ENCODE measurements around the gene LY6G6C.

Gene LY6G6C

DNA sequence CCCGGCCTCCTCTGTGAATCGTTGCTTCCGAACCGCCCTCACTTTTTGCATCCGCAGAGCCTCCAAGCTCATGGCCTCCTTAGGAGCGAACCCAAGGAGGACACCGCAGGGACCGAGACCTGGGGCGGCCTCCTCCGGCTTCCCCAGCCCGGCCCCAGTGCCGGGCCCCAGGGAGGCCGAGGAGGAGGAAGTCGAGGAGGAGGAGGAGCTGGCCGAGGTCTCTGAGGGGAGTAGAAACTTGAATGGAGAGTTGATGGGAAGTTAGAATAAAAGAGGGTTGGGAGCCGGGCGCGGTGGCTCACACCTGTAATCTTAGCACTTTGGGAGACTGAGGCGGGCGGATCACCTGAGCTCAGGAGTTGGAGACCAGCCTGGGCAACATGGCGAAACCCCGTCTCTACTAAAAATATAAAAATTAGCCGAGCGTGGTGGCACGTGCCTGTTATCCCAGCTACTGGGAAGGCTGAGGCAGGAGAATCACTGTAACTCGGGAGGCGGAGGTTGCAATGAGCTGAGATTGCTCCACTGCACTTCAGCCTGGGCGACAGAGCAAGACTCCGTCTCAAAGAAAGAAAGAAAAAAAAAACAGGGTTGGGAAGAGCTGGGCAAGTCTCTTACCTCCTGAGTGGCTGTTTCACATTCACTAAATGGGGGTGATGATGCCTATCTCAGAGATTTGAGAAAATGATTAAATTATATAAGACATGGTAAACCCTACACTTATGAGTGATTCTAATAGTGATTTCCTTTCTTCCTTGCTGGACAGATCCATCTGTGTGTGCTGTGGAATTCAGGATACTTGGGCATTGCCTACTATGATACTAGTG, 19.1 kb upstream of the LY6G6C start:
- DNase-seq, result no peak

DNA sequence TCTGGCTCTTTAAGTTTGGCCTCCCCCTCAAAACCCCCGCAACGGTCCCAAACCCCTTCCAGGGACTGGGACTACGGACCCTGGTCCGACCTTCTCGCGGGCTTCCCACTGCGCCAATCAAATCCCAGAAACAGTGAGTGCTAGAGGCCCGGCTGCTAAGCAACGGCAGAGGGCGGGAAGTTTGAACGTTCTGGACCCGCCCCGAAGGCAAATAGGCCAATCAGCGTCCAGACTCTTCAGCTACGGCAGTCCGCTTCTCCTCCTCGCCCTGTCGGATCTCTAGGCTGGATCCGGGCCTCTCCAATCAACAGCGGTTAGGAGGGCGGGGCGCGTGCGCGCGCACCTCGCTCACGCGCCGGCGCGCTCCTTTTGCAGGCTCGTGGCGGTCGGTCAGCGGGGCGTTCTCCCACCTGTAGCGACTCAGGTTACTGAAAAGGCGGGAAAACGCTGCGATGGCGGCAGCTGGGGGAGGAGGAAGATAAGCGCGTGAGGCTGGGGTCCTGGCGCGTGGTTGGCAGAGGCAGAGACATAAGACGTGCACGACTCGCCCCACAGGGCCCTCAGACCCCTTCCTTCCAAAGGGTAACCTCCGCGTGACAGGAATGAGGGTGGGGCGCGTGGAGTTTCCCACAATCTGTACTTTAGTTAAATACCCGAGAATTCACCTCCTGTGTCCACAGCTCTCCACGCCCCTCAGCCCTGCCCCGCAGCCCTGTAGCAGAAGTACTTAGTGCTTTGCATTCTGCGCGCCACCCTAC, 18.3 kb upstream of the LY6G6C start, which contains the start of gene MSH5:
MSH5 (plus strand) TSS at position 367 of the 758 bp plus-strand sequence. CDS start 462 bp downstream, outside the sequence.
- DNase-seq, result peak; percentile 92 to 98

DNA sequence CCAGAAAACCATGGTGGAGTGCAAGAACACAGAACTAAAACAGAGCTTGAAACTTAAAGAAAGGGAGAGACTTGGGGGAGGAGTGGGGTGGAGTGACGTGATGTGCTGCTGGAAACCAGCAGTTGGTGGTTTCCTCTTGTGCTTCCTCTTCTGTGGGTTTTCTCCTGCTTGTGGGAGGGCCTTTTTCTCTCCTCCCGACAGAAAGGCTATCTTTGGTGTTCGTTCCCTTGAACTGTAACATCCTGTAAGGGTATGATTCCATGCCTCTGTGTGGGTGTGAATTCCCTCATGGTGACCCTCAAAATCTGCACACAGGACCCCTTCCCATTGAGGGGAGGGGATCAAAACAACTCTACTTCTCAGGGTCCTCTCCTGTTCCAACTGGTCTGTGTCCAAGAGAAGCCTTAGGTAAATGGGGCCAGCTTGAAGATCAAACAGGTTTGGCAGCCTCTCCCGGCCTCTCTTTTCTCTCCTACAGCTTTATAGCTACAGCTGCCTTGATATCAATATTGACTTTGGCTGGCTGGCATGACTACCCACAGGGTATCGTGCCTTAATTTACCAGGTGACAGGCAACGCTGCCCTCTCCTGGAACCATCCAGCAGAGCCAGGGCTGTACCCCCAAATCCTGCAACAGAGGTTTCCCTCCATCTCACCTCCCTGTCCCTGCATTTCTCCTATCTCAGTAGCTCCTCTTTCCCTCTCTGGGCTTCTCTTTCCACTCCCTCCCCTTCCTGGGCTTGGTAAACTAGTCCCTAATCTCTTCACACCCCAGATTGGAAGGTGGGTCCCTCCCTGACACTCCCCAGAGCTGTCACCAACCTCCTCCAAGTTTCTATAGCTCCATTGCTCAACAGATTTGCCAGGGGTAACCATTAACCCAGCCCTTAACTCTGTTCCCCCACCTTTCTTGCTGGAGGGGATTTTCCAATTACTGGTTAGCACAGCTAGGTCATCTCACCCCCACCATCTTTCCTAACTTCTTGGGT, 16.7 kb upstream of the LY6G6C start:
- DNase-seq, result no peak

DNA sequence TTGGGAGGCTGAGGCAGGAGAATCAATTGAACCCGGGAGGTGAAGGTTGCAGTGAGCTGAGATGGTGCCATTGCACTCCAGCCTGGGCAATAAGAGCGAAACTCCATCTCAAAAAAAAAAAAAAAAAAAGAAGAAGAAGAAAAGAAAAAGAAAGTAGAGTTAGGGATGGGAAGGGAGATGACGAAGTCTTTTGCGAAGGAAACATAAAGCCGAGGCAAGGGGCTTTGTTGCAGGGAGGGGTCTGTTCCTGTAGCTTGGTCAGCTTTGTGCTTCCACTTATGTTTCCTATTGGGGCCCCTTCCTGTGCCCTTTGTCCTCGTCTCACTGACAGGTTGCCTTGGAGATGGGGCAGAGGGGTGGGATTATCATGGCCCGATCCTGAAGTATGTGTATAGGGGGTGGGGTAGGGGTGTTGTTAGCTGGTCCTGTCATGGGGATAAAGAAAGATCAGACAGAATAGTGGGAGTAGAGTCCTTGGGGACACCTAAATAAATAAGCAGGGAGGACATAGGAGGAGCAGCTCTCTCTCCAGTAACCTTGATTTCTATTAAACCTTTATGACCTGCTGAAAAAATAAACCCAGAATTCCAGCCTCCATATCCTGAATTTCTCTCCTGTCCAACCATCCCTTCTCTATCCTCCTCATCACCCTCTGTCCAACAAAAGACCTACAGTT, 15.9 kb upstream of the LY6G6C start:
- no peak for DNase-seq

- DNase-seq, result no peak
Measured at GRCh38 chr6:31736768-31737314, 15.3 kb upstream of the LY6G6C start.

DNA sequence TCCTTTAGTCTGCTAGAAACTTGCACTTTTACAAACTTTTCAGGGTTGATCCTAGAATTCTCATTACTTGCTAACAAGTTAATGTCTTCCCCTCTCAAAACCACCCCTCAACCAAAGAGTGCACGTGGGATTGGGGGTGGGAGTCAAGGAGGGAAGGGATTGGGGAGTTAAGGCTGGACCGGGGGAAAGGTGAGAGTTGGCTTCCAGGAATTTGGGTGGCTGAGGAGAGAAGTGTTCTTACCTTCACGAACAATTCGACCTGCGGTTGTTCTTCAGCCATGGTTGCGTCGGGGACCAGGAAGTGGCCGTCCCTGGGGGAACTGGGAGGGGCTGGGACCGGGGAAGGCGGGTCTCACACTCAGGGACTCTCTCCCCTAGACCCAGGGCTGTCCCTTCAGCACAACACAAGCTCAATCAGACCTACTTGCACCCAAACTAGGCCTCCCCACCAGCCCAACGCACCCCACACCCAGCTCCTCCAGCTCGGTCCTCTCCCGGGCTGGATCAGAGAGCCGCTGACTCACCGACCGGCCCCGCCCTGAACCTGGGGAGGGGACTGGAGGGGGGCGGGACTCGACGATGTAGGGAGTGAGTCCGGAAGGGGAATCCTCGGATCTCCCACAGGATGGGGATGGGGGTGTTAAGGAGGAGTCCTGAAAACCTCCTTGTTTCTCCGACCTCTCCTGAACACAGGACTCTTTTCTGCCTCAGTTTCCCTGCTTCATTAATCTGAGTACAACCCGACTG, 14.6 kb upstream of the LY6G6C start, which contains the start of gene CLIC1:
CLIC1 (minus strand) TSS at position 510 of the 747 bp plus-strand sequence; CDS start at position 280, 230 bp downstream.
- peak; percentile 51 to 71 for DNase-seq

DNA sequence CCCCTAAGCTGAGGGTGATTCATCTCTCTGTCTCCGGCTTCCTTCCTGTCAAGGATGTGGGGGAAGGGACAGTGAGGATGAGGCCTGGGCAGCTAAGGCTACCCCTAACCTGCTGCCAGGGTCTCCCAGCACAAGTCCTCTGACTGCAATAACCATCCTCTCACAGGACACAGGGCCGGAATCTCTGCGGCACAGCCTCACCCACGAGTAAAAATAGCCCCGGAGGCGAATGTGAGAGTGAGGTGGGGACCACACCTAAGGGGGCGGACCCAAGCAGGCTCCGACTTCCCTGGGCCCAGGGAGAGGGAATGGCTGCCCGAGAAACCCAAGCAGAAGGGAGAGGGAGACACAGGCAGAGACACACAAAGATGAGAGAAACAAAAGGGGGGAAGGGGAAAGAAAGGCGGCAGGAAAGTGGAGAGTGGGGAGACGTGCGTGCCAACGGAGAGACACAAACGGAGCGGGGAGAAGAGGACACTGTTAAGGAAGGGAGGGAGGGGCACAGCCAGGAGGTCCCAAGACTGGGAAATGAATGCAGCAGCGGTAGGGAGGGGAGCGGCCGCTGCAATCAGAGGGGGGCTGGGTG, 13.4 kb upstream of the LY6G6C start:
- no peak for DNase-seq

DNA sequence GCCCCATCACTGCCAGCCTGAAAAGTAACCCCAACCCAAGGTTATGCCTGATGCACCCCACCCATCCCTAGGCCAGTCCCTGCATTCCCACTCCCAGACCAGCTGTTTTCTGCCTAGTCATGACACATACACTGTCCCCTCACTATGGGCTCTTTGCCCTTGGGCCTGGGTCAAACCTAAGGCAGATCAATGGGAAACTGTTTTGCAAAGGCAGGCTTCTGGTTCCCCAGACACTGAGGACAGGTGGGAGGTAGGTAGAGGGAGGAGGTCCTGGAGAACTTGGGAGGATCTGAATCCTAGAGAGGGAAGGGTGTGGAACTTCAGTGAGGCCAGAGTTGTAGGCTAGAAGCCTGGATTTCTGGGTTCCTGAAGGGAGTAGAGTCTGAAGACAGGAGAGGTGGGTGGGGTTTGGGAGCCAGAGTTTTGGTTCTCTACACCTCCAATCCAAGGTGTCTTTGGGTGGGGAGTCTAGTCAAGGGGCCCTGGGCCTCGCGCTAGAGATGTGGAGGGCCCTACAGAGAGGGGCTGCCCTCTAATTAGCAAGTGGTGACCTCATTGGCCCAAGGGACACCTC, 12.8 kb upstream of the LY6G6C start:
- no peak for DNase-seq

GRCh38 chr6:31733734-31734133, 12.2 kb upstream of the LY6G6C start:
- DNase-seq, result no peak

GRCh38 chr6:31732029-31732428, 10.5 kb upstream of the LY6G6C start:
- no peak for DNase-seq

- DNase-seq, result no peak
Measured at GRCh38 chr6:31730631-31731086, 9.1 kb upstream of the LY6G6C start.

GRCh38 chr6:31729979-31730630, 8.6 kb upstream of the LY6G6C start:
- DNase-seq, result peak in 1 of 2 experiments; percentile 31

DNA sequence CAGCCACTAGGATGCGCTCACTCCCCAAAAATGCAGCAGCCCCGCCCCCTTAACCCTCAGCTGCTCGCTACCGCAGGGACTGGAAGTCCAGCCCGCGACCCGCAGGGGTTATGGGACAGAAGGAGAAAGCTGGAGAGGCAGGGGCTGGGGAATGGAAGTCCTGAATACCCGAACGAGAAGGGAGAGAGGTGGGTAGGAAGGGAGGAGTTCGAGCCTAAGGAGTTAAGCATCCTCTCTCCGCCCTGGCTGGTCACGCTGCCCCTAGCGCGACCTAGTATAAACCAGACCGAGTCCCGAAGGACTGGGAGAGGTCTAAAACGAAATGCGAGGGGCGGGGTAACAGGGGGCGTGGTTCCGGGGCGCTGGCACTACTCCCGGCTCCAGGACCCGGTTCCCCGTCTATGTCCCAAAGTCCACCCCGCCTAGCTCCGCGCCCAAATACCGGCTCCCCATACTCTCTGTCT, 8.0 kb upstream of the LY6G6C start:
- DNase-seq, result peak; percentile 59 to 63

- DNase-seq, result no peak
Measured at GRCh38 chr6:31728767-31729514, 7.4 kb upstream of the LY6G6C start, which contains the start of gene DDAH2. TSS of gene DDAH2 (minus strand) at chr6:31729299. CDS start at chr6:31729161, 138 bp downstream.

GRCh38 chr6:31727717-31728671, 6.4 kb upstream of the LY6G6C start:
- no peak for DNase-seq

DNA sequence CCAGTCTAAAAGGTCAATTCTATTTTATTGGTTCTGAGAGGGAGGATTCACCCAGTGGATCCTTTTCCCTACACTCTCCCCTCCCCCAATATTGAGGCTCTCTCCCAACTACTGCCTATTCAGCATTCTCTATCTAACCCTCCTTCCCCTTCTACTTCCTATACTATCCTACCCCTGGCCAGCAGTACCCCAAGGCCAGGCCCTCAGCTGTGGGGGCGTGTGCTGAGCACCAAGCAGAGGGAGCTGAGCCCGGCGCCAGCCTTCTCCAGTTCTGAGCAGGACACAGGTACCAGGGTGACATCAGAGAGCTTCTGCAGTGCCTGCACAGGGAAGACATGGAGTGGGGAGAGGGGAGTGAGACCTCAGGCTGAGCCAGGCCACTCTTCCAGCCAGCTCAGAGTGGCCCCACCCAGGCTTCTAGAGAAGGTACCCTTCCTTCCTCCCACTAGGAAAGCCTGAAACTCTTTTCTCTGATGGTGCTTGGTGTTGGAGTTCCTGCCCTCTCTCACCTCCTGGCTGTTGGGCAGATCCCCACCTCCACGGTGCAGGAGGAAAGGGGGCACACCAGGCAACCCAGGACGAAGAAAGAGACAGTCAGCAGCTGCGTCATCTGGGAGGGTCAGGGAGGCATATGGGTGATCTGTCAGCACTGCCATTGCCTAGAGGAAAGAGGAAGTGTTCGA, 5.6 kb upstream of the LY6G6C start:
- DNase-seq, result no peak

Measured in NCI-H187 (cell line).